H1 (cell line): Measurements from ENCODE around the gene FGF19. TPM values are rescaled to one million over a fixed set of nuclear protein-coding genes. Genes with fewer than 3 reads are reported as not detected.

Source experiments
- CHD7 ChIP-seq: fragments of 300-600 bp; sonication (generic); IDR thresholded peaks from 2 replicates; pipeline ENCODE4 v1.7.1; 2012; ENCODE audit warnings: low read length, moderate library complexity, mild to moderate bottlenecking, inconsistent platforms; ENCODE audit not compliant: insufficient replicate concordance
- RBBP5 ChIP-seq: IDR thresholded peaks from 2 replicates; pipeline ENCODE4 v1.7.1; 2012; ENCODE audit warnings: low read depth, mild to moderate bottlenecking, inconsistent platforms, low read length, moderate library complexity, borderline replicate concordance
- SP4 ChIP-seq: IDR thresholded peaks from 2 replicates; pipeline ENCODE4 v1.6.1; 2012; ENCODE audit warnings: low read length, inconsistent platforms
- SRF ChIP-seq: IDR thresholded peaks from 2 replicates; pipeline ENCODE4 v1.6.1; 2011; ENCODE audit warnings: mild to moderate bottlenecking, low read depth, low read length, moderate library complexity
- ZNF274 ChIP-seq: IDR thresholded peaks from 2 replicates; pipeline ENCODE4 v1.7.0; 2012; ENCODE audit warnings: low read length, borderline replicate concordance; ENCODE audit errors: extremely low read depth
- polyA plus RNA-seq, 7 experiments: library from polyadenylated mRNA; depleted of rRNA in 3 of 7; stranded (reverse) in 5 of 7; unstranded in 2 of 7; fragments of >200 nt in 5 of 7; fragments of 200-250 nt in 2 of 7; gene quantifications; 1 replicate in 5 of 7; 2 replicates in 1 of 7; 4 replicates in 1 of 7; pipeline versions ENCODE4 v1.2.1 to v1.2.3, GENCODE V29; 2011 to 2013; ENCODE audit warnings: missing spikeins in 2 of 7, mixed read lengths in 2 of 7
- total RNA-seq: library from RNA; stranded (reverse); fragmentation: NEBNext Ultra II Directional; extraction: Animal tissue kit (Norgen Biotek cat#: 25700); gene quantifications from 2 replicates; pipeline ENCODE4 v1.2.1, GENCODE V29; 2021

Gene FGF19
- total and polyA plus RNA-seq, 2 of the 8 experiments (the other 6 are each of a cell fraction or from before 2014, with no cell fraction given), result 9.6 to 14.8 TPM

GRCh38 chr11:69726019-69726418 is 22.2 kb upstream of the FGF19 start (continued):
- no peak for TF ChIP-seq CHD7
- no peak for TF ChIP-seq RBBP5
- no peak for TF ChIP-seq SP4
- TF ChIP-seq SRF, result no peak
- no peak for TF ChIP-seq ZNF274
